H1 (cell line): ENCODE results near the gene ADGRB3. TPM values are rescaled to one million over a fixed set of nuclear protein-coding genes. Genes with fewer than 3 reads are reported as not detected.

Source experiments
- CTCF ChIA-PET: fragments of 300-600 bp; sonication (Branson Sonifier 250); formaldehyde crosslinking; loops from one replicate; lab custom pipeline; 2021; ENCODE audit not compliant: partially characterized antibody; lab: Charles Lee
- POLR2A ChIA-PET: fragments of 300-600 bp; sonication (Branson Sonifier 250); formaldehyde crosslinking; loops from one replicate; lab custom pipeline; 2021; ENCODE audit warnings: inconsistent platforms; ENCODE audit not compliant: partially characterized antibody; lab: Charles Lee
- DNase-seq, 2 experiments: peaks; one replicate each; pipeline versions ENCODE4 v3.0.0 to v3.0.0-alpha.2; 2010 to 2022; ENCODE audit warnings: low spot score in 2 of 2, low read depth in 1 of 2, mixed read lengths in 1 of 2
- FAIRE-seq: peaks from 2 replicates; lab custom pipeline; 2011; peaks lifted over from hg19 to GRCh38; lab: Jason Lieb, UNC
- H2AFZ ChIP-seq: 2 replicates; pipeline ENCODE4 v1.8.1; 2012; ENCODE audit warnings: low read length, inconsistent platforms
- H2AK5ac ChIP-seq: 2 replicates; pipeline ENCODE4 v1.6.1; 2013; ENCODE audit warnings: low read depth, low read length
- H2BK120ac ChIP-seq: replicated peaks from 2 replicates; pipeline ENCODE3; 2013; ENCODE audit warnings: low read depth, low read length, inconsistent platforms
- H2BK12ac ChIP-seq: 2 replicates; pipeline ENCODE4 v1.6.1; 2013; ENCODE audit warnings: low read depth, low read length
- H2BK15ac ChIP-seq: 2 replicates; pipeline ENCODE4 v1.6.1; 2013; ENCODE audit warnings: low read length
- H2BK20ac ChIP-seq: 2 replicates; pipeline ENCODE4 v1.6.1; 2013; ENCODE audit warnings: low read length
- H2BK5ac ChIP-seq: 2 replicates; pipeline ENCODE4 v1.6.1; 2013; ENCODE audit warnings: low read depth, low read length
- H3K14ac ChIP-seq: 2 replicates; pipeline ENCODE4 v1.6.1; 2013; ENCODE audit warnings: inconsistent platforms; ENCODE audit not compliant: insufficient read length
- H3K18ac ChIP-seq: 2 replicates; pipeline ENCODE4 v1.6.1; 2013; ENCODE audit warnings: low read length; ENCODE audit errors: extremely low read depth
- H3K23ac ChIP-seq: 2 replicates; pipeline ENCODE4 v1.6.1; 2013; ENCODE audit warnings: inconsistent platforms; ENCODE audit not compliant: insufficient read length
- H3K23me2 ChIP-seq: 2 replicates; pipeline ENCODE4 v1.6.1; 2013; ENCODE audit warnings: low read depth, low read length
- H3K27ac ChIP-seq: 2 replicates; pipeline ENCODE4 v1.6.1; 2011; ENCODE audit warnings: low read depth, low read length, inconsistent platforms
- H3K27me3 ChIP-seq, 4 experiments: replicated peaks in 1 of 4; 1 replicate in 1 of 4; 2 replicates in 3 of 4; pipeline versions ENCODE4 v1.6.1 to v1.8.1; 2011 to 2013; ENCODE audit warnings: low read length in 3 of 4, mild to moderate bottlenecking in 3 of 4, inconsistent platforms in 2 of 4, mixed read lengths in 2 of 4, moderate library complexity in 1 of 4; ENCODE audit not compliant: control insufficient read depth in 3 of 4, insufficient read depth in 3 of 4; ENCODE audit errors: extremely low read depth in 1 of 4
- H3K36me3 ChIP-seq, 4 experiments: 2 replicates each; pipeline versions ENCODE4 v1.6.1 to v1.8.1; 2011 to 2013; ENCODE audit warnings: mild to moderate bottlenecking in 4 of 4, low read length in 3 of 4, moderate library complexity in 2 of 4, control low read depth in 1 of 4, inconsistent platforms in 1 of 4; ENCODE audit not compliant: insufficient read depth in 4 of 4, control insufficient read depth in 2 of 4
- H3K4ac ChIP-seq: replicated peaks from 2 replicates; pipeline ENCODE3; 2013; ENCODE audit warnings: low read length, low read depth, mixed read lengths, inconsistent platforms; ENCODE audit not compliant: insufficient read length
- H3K4me1 ChIP-seq, 4 experiments: replicated peaks in 1 of 4; 1 replicate in 1 of 4; 2 replicates in 3 of 4; pipeline versions ENCODE4 v1.6.1 to v1.8.1; 2011 to 2013; ENCODE audit warnings: low read length in 3 of 4, inconsistent platforms in 2 of 4, mixed read lengths in 1 of 4; ENCODE audit not compliant: insufficient read depth in 4 of 4, control insufficient read depth in 3 of 4
- H3K4me2 ChIP-seq, 2 experiments: 2 replicates each; pipeline versions ENCODE4 v1.6.1 to v1.8.1; 2011 to 2013; ENCODE audit warnings: low read depth in 2 of 2, low read length in 2 of 2, control low read depth in 1 of 2, inconsistent platforms in 1 of 2, mild to moderate bottlenecking in 1 of 2; ENCODE audit not compliant: insufficient read depth in 1 of 2
- H3K4me3 ChIP-seq, 4 experiments: fragments of 200-600, 300-600 bp in 1 of 4; sonication (generic), shearing (Covaris generic), sonication (Bioruptor Twin) in 1 of 4; 2 replicates each; pipeline versions ENCODE4 v1.5.1 to v1.8.1; 2011 to 2016; ENCODE audit warnings: low read length in 4 of 4, low read depth in 3 of 4, control low read depth in 2 of 4, inconsistent platforms in 2 of 4, mild to moderate bottlenecking in 2 of 4, mixed read lengths in 1 of 4, moderate library complexity in 1 of 4; ENCODE audit not compliant: insufficient read depth in 2 of 4; ENCODE audit errors: extremely low read depth in 1 of 4
- H3K56ac ChIP-seq: replicated peaks from 2 replicates; pipeline ENCODE3; 2013; ENCODE audit warnings: low read depth, mild to moderate bottlenecking, mixed read lengths, low read length, inconsistent platforms; ENCODE audit not compliant: insufficient read length
- H3K79me1 ChIP-seq: 2 replicates; pipeline ENCODE4 v1.6.1; 2013; ENCODE audit warnings: low read depth, low read length, control low read depth
- H3K79me2 ChIP-seq, 2 experiments: 2 replicates each; pipeline versions ENCODE4 v1.6.1 to v1.8.1; 2012 to 2013; ENCODE audit warnings: low read length in 2 of 2, mild to moderate bottlenecking in 2 of 2, inconsistent platforms in 1 of 2; ENCODE audit not compliant: insufficient read depth in 2 of 2, control insufficient read depth in 1 of 2
- H3K9ac ChIP-seq, 4 experiments: replicated peaks in 1 of 4; 1 replicate in 1 of 4; 2 replicates in 3 of 4; pipeline versions ENCODE4 v1.6.1 to v1.8.1; 2011 to 2013; ENCODE audit warnings: low read depth in 3 of 4, low read length in 3 of 4, control low read depth in 2 of 4, mild to moderate bottlenecking in 2 of 4, moderate library complexity in 2 of 4, inconsistent platforms in 1 of 4; ENCODE audit errors: extremely low read depth in 1 of 4
- H3K9me3 ChIP-seq, 2 experiments: 2 replicates each; pipeline versions ENCODE4 v1.6.1 to v1.8.1; 2012 to 2013; ENCODE audit warnings: mild to moderate bottlenecking in 2 of 2, moderate library complexity in 2 of 2, control low read depth in 1 of 2, inconsistent platforms in 1 of 2, low read depth in 1 of 2, low read length in 1 of 2, mixed read lengths in 1 of 2; ENCODE audit not compliant: insufficient read depth in 2 of 2
- H4K20me1 ChIP-seq, 2 experiments: replicated peaks in 1 of 2; 2 replicates each; pipeline versions ENCODE3 to v1.8.1; 2011 to 2013; ENCODE audit warnings: inconsistent platforms in 2 of 2, low read length in 2 of 2, mild to moderate bottlenecking in 1 of 2; ENCODE audit not compliant: insufficient read depth in 2 of 2, control insufficient read depth in 1 of 2
- H4K5ac ChIP-seq: 2 replicates; pipeline ENCODE4 v1.6.1; 2013; ENCODE audit warnings: low read length, low read depth, mixed read lengths, inconsistent platforms; ENCODE audit not compliant: insufficient read length
- H4K8ac ChIP-seq: 2 replicates; pipeline ENCODE4 v1.8.0; 2013; ENCODE audit warnings: mild to moderate bottlenecking, moderate library complexity, low read length, inconsistent platforms; ENCODE audit not compliant: insufficient read depth; ENCODE audit errors: extremely low read depth
- H4K91ac ChIP-seq: replicated peaks from 2 replicates; pipeline ENCODE3; 2013; ENCODE audit warnings: low read length, mixed read lengths, inconsistent platforms; ENCODE audit not compliant: insufficient read length
- BRCA1 ChIP-seq: IDR thresholded peaks from 2 replicates; pipeline ENCODE4 v1.6.1; 2012; ENCODE audit warnings: low read depth, low read length, improper control_type of control experiment
- CEBPB ChIP-seq: IDR thresholded peaks from 2 replicates; pipeline ENCODE4 v1.6.1; 2012; ENCODE audit warnings: low read depth, low read length
- GABPA ChIP-seq: IDR thresholded peaks from 2 replicates; pipeline ENCODE4 v1.6.1; 2011; ENCODE audit warnings: mild to moderate bottlenecking, low read length, moderate library complexity, borderline replicate concordance; ENCODE audit not compliant: insufficient read depth
- RFX5 ChIP-seq: IDR thresholded peaks from 2 replicates; pipeline ENCODE4 v1.6.1; 2011; ENCODE audit warnings: low read depth, low read length, improper control_type of control experiment, borderline replicate concordance
- SP4 ChIP-seq: IDR thresholded peaks from 2 replicates; pipeline ENCODE4 v1.6.1; 2012; ENCODE audit warnings: low read length, inconsistent platforms
- TCF12 ChIP-seq: IDR thresholded peaks from 2 replicates; pipeline ENCODE4 v1.6.1; 2011; ENCODE audit warnings: low read depth, mild to moderate bottlenecking, low read length
- whole genome bisulfite sequencing, 2 experiments: shearing (Covaris generic) in 1 of 2; methylation state at CpG; one replicate each; pipeline versions ENCODE4 v1.1.6 to v1.1.7; 2013 to 2015; ENCODE audit warnings: low lambda C conversion rate in 2 of 2, mixed read lengths in 2 of 2, inconsistent platforms in 1 of 2, low coverage in 1 of 2, missing lambda C conversion rate in 1 of 2; ENCODE audit not compliant: insufficient replicate concordance in 2 of 2, insufficient coverage in 1 of 2, insufficient read length in 1 of 2; ENCODE audit errors: extremely low coverage in 1 of 2, missing lambda C conversion rate in 1 of 2; 5-methylcytosine and 5-hydroxymethylcytosine counted together
- polyA plus RNA-seq, 7 experiments: library from polyadenylated mRNA; depleted of rRNA in 3 of 7; stranded (reverse) in 5 of 7; unstranded in 2 of 7; fragments of >200 nt in 5 of 7; fragments of 200-250 nt in 2 of 7; gene quantifications; 1 replicate in 5 of 7; 2 replicates in 1 of 7; 4 replicates in 1 of 7; pipeline versions ENCODE4 v1.2.1 to v1.2.3, GENCODE V29; 2011 to 2013; ENCODE audit warnings: missing spikeins in 2 of 7, mixed read lengths in 2 of 7
- total RNA-seq: library from RNA; stranded (reverse); fragmentation: NEBNext Ultra II Directional; extraction: Animal tissue kit (Norgen Biotek cat#: 25700); gene quantifications from 2 replicates; pipeline ENCODE4 v1.2.1, GENCODE V29; 2021

The ADGRB3 gene
- total and polyA plus RNA-seq, 2 of the 8 experiments (the other 6 are each of a cell fraction or from before 2014, with no cell fraction given) = 0.35 to 1.2 TPM

DNA sequence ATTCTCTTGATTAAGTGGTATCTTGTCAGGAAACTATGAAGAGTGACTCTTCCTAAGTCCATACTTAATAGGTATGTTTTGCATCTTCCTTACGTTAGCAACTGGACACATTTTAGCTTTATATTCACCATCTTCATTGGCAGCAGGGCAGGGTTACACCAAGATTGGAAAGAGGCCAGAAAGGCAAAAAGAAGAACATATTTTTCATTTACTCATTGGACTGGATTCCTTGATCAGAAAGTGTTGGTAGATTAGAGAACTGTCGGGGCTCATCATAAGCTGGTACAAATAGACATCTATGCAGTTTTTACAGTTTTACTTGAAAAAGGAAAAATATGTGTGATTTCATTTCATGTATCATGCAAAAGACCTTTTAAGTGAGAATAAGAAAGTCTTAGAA lies 696.8 kb downstream of the ADGRB3 start:
- Histone ChIP-seq H2AFZ (no peak overlapping the region), H3K36me3 (no peaks in the 10 kb centered on the region), H2BK5ac (no peak overlapping the region), H3K23me2 (no peaks in the 10 kb centered on the region), H2BK20ac (no peak overlapping the region), H3K18ac (no peak overlapping the region), H3K9ac (no peak overlapping the region), H3K4me3 (no peak overlapping the region), H3K79me1 (no peaks in the 10 kb centered on the region), H4K20me1 (no peaks in the 10 kb centered on the region), H3K9me3 (no peaks in the 10 kb centered on the region), H2BK120ac (no peak overlapping the region), H2BK15ac (no peak overlapping the region), H4K5ac (no peak overlapping the region), H4K91ac (no peak overlapping the region), H3K79me2 (no peaks in the 10 kb centered on the region), H3K27me3 (no peaks in the 10 kb centered on the region), H3K4me2 (no peak overlapping the region), H3K23ac (no peak overlapping the region), H2BK12ac (no peak overlapping the region), H3K14ac (no peak overlapping the region), H3K4ac (no peak overlapping the region), H3K4me1 (no peaks in the 10 kb centered on the region), H2AK5ac (no peak overlapping the region), H3K56ac (no peak overlapping the region), H4K8ac (no peak overlapping the region), H3K27ac (no peak overlapping the region)
- FAIRE-seq (no peak), DNase-seq (no peak)
- ChIA-PET POLR2A (no interaction called here), CTCF (no interaction called here)
- 83% methylated on average over 2 of the region's 2 CpGs; no CpG with 5 or more reads in 1 of the 2 experiments for whole genome bisulfite sequencing, 2 experiments
- no peak for TF ChIP-seq BRCA1
- TF ChIP-seq TCF12 = no peak
- no peak for TF ChIP-seq SP4
- TF ChIP-seq CEBPB = no peak
- TF ChIP-seq GABPA = no peak
- TF ChIP-seq RFX5 = no peak
